ENCODE data around the gene DDX11.
"Not testable (repeated sequence)": the region's sequence is repeated elsewhere in the genome, so short reads cannot be mapped to it uniquely, and the experiment has no call there.

The DDX11 gene

DNA sequence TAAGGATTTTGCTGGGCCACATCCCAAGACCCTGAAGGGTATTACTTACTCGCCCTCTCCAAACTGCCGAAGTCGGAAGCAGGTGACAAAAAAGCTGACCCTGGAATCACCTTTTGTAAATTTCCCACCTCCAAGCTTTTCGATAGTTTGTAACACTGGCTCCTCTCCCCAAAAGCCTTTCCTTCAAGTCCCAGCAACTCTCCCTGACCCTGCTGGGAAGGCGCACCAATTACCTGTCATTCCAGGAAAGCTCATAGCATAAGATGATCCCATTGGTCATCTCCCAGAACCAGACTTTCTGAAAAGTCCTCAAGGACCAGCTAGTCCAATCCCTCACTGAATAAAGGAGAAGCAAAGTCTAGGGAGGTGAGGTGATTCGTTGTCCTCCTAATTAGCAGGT, 698 bp upstream of the DDX11 start:
- Histone ChIP-seq H3K4me2 (peak overlapping the region; percentile 75), H3K9ac (peak overlapping the region; percentile 84; the same call in 1 of the 2 replicates), H3K27me3 (peaks cover 13% of the 10 kb centered on the region), H3K4me1 (peaks cover 19% of the 10 kb centered on the region), H3K9me3 (peaks cover 12% of the 10 kb centered on the region), H3K4me3 (peak overlapping the region; percentile 74)
- not testable (repeated sequence) for H3K27ac ChIP-seq, H3K36me3 ChIP-seq, H4K20me1 ChIP-seq

DNA sequence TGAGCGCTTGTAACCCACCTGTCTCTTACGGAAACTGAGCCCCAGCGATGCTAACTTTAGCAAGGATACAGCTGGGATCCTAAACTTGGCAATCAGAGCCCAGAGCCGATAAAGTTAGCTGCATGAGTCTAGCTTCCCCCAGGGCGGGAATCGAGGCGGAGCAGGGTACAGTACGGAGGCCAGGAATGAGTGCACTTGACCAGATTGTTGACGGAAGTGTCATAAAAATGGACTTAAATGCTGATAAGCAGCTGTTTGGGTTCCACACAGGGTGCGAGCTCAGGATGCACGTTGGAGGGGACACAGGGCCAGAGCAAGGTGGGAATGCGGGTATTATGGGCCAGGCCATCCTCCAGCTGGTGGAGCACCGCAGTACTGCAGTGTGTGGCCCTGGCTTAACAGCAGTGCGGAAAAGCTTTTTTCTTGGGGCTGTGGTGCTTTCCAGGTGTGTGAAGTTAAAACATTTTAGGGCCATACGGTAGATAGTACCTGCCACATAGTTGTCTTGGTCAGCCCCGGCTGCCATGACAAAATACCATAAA, 744 bp downstream of the DDX11 start:
- not testable (repeated sequence) for H4K20me1 ChIP-seq
- peak overlapping the region; percentile 84 for H3K9ac ChIP-seq
- H3K36me3 ChIP-seq = peaks cover 18% of the 10 kb centered on the region
- H3K9me3 ChIP-seq = peaks cover 12% of the 10 kb centered on the region
- peak overlapping the region; percentile 75 for H3K4me2 ChIP-seq
- peak overlapping the region; percentile 74 for H3K4me3 ChIP-seq
- peaks cover 27% of the 10 kb centered on the region for H3K4me1 ChIP-seq
- H3K27me3 ChIP-seq = peaks cover 13% of the 10 kb centered on the region
- H3K27ac ChIP-seq = peak overlapping the region; percentile 84

DNA sequence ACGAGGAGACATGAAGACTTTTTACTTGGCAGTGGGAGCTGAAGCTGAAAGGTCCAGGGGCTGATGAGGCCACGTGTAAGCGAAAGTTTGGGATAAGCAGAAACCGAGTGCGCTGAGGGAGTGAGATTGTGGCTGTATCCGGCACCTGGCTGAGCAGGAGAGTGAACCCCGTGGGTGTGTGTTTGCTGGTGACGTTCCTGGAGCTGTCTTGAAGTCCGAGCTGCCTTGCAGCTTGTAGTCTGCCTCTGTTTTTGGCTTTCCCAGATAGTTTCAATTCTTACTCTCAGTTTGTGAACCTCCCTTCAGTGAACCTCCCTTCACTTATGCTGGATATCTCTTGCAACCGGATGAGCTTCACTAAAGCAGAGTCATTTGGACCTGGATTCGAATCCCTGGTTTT, 2.5 kb downstream of the DDX11 start:
- not testable (repeated sequence) for H3K4me3 ChIP-seq, H3K4me2 ChIP-seq, H4K20me1 ChIP-seq, H3K9ac ChIP-seq, H3K27ac ChIP-seq
- H3K9me3 ChIP-seq = peaks cover 12% of the 10 kb centered on the region
- H3K36me3 ChIP-seq = peaks cover 22% of the 10 kb centered on the region
- H3K4me1 ChIP-seq = peaks cover 41% of the 10 kb centered on the region
- peaks cover 13% of the 10 kb centered on the region for H3K27me3 ChIP-seq

DNA sequence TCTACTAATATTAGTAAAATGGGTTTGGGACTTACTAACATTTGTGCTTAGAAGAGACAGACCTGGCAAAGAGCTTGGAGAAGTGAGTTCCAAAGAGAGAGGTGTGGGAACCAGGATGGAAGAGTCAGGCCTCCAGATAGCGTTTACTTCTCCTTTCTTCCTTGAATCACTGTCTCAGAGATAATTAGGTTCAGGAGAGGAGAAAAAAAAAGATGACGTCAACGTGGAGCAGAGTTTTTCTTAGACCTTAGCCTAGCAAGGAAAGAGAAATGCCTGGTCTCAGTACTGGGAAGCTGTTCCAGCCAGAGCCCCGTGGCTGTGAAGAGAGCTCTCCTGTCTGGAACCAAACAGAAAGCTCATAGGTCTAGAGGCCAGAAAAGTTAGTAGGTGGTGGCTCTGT, 3.4 kb downstream of the DDX11 start:
- not testable (repeated sequence) for H3K4me3 ChIP-seq, H4K20me1 ChIP-seq, H3K4me2 ChIP-seq, H3K27ac ChIP-seq, H3K9me3 ChIP-seq, H3K27me3 ChIP-seq, H3K9ac ChIP-seq
- Histone ChIP-seq H3K36me3 (peaks cover 25% of the 10 kb centered on the region), H3K4me1 (peaks cover 41% of the 10 kb centered on the region)

DNA sequence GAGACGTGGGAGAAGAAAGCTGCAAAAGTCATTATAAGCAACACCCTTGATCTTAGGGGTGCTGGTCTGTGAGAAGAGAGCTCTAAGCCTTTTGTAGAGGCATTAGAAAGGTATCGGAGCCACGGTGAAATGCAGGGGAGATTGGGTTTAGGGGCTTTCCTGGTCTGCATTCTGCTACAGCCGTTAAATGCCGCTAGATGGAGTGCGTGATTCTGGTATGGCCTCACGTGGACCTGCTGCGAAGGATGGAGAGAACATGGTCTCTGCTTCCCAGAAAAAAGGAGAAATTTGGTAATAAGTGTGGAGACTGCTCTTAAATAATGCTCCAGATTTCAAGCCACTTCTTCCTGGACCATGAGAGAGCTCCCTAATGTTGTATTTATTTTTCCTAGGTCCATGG, 4.3 kb downstream of the DDX11 start:
- H3K9ac ChIP-seq, H3K4me2 ChIP-seq, H3K27ac ChIP-seq: not testable (repeated sequence)

DNA sequence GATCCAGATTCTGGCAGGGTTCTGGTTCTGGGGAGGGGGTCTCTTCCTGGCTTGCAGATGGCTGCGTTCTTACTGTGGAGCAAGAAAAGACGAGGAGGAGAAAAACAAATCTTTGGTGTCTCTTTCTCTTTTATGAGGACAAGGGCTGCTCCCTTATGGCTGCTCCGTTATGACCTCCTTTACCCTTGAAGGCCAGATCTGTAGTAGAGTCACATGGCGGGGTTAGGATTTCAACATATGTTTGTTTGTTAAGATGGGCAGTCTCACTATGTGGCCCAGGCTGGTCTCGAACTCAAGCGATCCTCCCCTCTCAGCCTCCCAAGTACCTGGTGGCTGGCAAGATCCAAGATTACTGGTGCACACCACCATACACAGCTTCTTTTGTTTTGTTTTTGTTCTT, 5.8 kb downstream of the DDX11 start:
- not testable (repeated sequence) for H3K9ac ChIP-seq, H3K4me3 ChIP-seq, H3K27me3 ChIP-seq, H3K9me3 ChIP-seq, H3K27ac ChIP-seq, H4K20me1 ChIP-seq
- Histone ChIP-seq H3K4me2 (peak overlapping the region; percentile 70), H3K36me3 (peaks cover 47% of the 10 kb centered on the region), H3K4me1 (peaks cover 34% of the 10 kb centered on the region)

More for the DNA sequence above, 4.3 kb downstream of the DDX11 start:
- Histone ChIP-seq H3K36me3 (peaks cover 33% of the 10 kb centered on the region), H3K4me1 (peaks cover 35% of the 10 kb centered on the region)
- not testable (repeated sequence) for H3K9me3 ChIP-seq, H3K4me3 ChIP-seq, H3K27me3 ChIP-seq, H4K20me1 ChIP-seq

DNA sequence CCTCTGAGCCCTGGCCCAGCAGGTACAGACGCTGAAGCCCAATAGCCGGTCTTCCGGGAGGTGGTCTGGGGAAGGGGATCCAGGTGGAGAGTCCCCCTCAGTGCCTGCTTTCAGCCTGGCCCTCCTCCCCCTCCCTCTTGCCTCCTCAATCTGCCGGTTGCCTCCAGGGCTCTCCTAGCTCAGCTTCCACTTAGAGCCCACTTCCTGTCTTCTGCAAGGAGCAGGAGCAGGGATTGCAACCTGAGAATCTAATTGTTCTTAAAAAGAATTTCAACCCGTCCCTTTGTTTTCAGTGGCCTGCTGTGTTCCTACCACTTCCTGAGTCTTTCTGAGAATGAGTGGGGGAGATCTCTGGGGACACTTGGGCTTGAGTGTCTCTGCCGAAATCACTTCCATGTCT, 6.6 kb downstream of the DDX11 start:
- H3K9me3 ChIP-seq, H3K27me3 ChIP-seq, H4K20me1 ChIP-seq, H3K4me3 ChIP-seq: not testable (repeated sequence)
- peaks cover 32% of the 10 kb centered on the region for H3K4me1 ChIP-seq
- H3K9ac ChIP-seq = peak overlapping the region; percentile 57; the same call in 1 of the 2 replicates
- peak overlapping the region; percentile 74 for H3K27ac ChIP-seq
- peaks cover 55% of the 10 kb centered on the region for H3K36me3 ChIP-seq
- H3K4me2 ChIP-seq = peak overlapping the region; percentile 70

DNA sequence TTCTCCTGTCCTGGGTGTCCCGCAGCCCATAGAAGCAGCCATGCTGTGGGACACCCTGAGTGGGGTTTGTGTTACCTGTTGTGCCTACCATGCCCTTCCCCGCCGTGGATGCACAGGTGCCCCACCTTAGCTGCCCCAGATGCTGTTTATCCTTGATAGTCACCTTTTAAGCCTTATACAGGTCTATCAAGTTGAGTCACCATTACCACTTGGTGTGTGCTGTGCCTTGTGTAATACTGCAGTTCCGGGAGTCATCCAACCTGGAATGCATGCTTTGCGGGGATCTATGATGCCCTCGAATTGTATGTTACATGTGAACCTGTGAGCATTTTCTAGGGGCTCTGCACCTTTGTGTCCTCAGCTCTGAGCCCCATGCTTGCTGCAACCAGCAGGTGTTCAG, 7.6 kb downstream of the DDX11 start:
- H3K27ac ChIP-seq, H4K20me1 ChIP-seq, H3K9ac ChIP-seq, H3K9me3 ChIP-seq, H3K4me2 ChIP-seq, H3K27me3 ChIP-seq, H3K4me3 ChIP-seq: not testable (repeated sequence)
- H3K4me1 ChIP-seq = peaks cover 23% of the 10 kb centered on the region
- peaks cover 65% of the 10 kb centered on the region for H3K36me3 ChIP-seq

DNA sequence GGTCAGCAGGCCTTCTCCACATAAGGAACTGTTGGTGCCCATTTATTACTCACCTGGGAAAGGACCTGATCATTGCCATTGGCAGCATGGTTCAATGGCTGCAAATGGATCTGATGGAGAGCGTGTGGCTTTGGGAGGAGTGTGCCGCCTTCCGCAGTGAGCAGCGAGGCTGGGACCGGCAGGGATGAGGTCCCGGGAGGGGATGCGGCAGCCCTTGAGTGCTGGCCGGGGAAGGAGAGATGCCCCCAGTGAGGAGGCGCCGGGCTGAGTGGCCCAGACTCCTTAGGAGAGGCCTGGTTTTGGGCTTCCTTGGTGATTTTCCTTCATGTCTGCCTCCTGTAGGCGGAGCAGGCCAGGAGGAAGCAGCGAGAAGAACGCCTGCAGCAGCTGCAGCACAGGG, 10.6 kb downstream of the DDX11 start:
- not testable (repeated sequence) for H3K27me3 ChIP-seq, H4K20me1 ChIP-seq, H3K9me3 ChIP-seq, H3K4me3 ChIP-seq, H3K9ac ChIP-seq, H3K27ac ChIP-seq, H3K4me2 ChIP-seq
- Histone ChIP-seq H3K36me3 (peaks cover 78% of the 10 kb centered on the region), H3K4me1 (peaks cover 16% of the 10 kb centered on the region)

DNA sequence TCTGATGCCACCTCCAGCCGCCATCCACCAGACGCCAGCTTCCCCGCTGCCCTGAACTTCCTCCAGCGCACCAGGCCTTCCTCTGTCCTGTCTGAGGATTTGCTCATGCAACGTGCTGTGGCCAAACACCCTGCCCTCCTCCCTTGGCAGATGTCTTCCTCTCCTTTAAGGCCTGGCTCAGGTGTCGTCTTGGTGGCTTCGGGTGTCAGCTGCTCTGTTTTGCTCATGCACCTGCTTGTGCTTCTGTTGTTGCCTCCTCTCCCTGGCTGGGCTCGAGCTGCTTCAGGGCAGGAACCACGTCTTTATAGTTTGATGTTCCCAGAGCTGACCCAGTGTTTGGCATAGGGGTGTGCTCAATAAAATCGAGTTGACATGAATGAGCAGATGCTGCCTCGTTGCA, 12.4 kb downstream of the DDX11 start:
- not testable (repeated sequence) for H3K9ac ChIP-seq, H3K27me3 ChIP-seq, H3K4me3 ChIP-seq, H3K4me1 ChIP-seq, H4K20me1 ChIP-seq, H3K27ac ChIP-seq, H3K9me3 ChIP-seq, H3K4me2 ChIP-seq
- peaks cover 90% of the 10 kb centered on the region for H3K36me3 ChIP-seq

DNA sequence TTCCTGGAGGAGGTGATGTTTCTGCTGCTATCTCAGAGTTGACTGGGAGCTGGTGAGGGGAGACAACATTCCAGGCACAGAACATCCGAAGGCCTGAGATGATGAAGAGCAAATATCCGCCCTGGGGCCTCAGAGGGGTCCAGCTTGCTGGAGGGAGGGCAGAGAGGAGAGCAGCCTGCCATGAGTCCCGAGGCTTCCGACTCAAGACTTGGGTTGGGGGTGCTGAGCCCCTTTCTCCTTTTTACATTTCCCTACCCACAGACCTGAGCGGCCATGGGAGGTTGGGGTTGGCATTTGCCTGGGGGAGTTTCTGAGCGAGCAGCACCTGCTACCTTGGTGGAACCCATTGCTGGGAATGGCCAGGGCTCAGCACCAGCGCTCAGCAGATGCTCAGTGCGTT, 13.8 kb downstream of the DDX11 start:
- not testable (repeated sequence) for H3K9ac ChIP-seq, H3K27me3 ChIP-seq, H3K27ac ChIP-seq, H3K9me3 ChIP-seq, H3K4me2 ChIP-seq, H4K20me1 ChIP-seq, H3K4me3 ChIP-seq, H3K4me1 ChIP-seq
- peaks cover 97% of the 10 kb centered on the region for H3K36me3 ChIP-seq

DNA sequence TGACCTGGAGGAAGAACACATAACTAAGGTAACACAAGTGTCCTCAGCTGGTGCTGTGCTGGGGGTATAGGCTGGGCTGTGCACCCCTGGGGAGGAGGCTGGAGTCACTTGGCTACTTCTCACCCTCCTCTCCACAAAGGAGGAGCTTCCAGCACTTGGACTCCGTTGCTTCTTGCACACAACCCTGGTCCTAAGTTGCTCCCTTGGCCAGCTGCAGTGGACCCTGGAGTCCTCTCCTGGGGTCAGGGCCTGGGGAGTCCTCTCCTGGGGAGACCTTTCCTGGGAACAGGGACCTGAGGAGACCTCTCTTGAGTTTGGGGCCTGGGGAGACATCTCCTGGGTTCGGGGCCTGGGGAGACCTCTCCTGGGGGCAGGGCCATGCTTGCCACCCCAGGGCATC, 14.3 kb downstream of the DDX11 start:
- H4K20me1 ChIP-seq, H3K9ac ChIP-seq, H3K4me2 ChIP-seq, H3K27me3 ChIP-seq, H3K9me3 ChIP-seq, H3K4me3 ChIP-seq, H3K27ac ChIP-seq, H3K4me1 ChIP-seq: not testable (repeated sequence)
- H3K36me3 ChIP-seq = peaks cover 96% of the 10 kb centered on the region

Data from BLaER1 (cell line).